NCI-H510A treated with DMSO at 0.1 percent for 48 hours (cell line): ENCODE data around the gene SCRT2.

Source experiments
- DNase-seq: peaks from one replicate; lab custom pipeline; 2025; lab: John Stamatoyannopoulos, UW

SCRT2 gene

DNA sequence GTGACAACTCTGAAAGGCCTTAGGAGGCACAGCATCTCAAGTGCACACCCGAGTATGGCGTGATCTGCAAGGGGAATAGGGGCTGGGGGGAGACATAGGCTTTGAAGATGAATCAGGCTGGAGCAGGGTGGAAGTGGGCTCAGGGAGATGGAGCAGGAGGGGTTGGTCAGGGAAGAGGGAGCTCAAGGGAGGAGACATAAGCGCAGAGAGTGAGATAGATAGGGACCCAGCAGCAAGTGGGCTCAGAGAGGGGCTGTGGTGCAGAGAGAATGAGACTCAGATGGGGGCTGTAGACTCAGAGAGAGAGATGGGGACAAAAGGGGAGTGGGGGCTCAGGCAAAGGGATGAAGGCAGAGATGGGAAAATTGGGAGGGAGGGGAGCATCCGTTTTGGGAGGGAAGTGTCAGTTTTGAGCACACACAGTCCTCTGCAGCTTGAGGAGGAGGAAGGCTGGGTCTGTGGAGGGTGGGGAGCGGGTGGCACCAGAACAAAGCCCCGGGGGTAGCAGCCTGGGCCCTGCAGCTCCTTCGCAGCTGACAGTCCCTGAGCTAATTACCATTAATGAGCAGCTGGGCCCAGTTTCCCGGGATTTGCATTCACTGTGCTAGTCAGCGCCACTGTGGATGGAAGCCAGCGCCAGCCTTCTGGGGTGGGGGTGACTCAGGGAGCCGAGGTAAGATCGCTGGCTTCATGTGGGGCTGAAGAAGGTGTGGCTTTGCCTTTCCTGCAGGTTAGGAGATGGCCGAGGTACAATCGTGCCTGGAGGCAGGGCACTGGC is 41.3 kb downstream of the SCRT2 start:
- no peak for DNase-seq

DNA sequence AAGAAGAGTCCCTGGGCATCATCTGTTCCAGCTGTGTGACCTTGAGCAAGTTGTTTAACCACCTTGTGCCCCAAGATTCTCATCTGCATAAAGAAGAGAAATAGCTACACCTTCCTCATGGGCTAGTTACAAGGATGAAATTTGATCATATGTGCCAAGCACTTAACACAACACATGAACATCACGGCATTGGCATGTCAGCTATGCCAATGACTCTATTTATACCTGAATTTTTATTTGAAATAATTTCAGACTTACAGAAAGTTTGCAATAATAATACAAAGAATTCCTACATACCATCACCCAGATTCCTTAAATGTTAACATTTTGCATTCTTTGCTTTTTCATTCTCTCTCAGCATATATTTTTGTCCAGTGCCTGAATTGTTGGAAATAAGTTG is 44.5 kb downstream of the SCRT2 start:
- DNase-seq = no peak

DNA sequence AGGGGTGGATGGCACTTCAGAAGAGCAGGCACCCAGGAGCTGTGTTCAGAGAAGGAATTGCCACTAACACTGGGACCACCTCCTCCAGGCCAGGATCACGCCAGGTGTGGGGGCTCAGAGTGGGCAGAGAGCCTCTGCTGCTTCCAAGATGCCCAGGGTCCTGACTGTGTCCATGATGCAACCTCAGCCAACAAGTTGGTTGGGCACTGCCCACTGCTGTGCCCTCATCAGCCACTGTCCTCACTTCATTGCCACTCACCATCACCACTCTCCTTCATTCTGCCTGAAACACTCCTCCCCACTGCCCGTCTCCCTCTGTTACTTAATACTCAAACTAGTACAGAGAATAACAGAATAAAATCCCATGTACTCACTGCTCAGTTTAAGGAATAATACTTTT is 49.0 kb downstream of the SCRT2 start:
- no peak for DNase-seq

DNA sequence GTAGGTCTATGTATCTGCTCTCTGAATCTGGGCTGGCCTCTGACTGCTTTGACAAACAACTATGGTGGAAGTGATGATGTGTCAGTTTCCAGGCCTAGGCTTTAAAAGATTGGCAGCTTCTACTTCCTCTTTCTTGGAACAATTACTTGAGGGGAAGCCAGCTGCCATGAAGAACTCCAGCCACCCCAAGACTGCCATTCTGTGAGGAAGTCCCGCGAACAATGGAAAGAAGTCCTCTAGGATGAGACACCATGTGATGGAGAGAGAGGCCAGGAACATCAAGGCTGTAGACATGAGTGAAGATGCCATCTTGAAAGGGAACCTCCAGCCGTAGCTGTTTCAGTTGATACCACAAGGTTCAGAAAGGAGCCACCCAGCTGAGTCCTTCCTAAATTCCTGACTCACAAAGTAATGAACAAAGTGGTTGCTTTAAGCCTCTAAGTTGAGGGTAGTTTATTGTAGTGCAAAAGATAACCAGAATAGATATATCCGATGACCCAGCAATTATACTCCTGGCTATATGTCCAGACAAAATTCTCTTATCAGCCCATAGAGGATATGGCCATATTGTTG is 50.2 kb downstream of the SCRT2 start:
- no peak for DNase-seq

DNA sequence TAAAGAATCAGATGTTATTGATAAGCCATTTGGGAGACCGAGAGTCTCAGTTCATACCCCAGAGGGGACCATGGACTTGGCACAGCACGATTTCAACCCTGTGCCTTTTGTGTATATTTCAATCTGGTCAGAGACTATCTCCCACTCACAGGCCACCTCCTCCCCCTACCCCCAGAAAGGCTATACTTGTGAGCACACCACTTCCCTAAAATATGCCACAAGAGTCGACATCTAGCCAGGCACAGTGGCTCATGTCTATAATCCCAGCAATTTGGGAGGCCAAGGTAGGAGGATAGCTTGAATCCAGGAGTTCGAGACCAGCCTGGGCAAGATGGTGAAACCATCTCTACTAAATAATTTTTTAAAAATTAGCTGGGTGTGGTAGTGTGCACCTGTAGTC is 51.9 kb downstream of the SCRT2 start:
- DNase-seq = no peak

DNA sequence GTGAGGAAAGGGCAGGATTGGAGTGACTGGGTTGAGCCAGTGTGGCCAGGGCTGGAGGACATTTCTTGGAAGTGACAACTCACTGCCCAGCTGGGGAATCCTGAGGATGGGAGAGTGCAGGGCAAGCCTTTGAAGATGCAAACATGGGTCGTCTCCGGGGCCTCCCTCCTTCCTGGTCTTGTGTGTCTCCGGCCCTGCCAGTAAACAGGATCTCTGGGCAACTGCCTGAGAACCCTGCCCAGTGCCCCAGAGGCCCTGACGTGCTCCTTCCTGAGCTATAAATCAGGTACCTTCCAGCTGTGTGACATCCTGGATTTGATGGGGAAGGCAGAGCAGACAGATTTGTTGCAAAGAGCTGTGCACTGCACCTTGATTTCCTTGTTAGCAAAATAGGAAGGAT is 52.6 kb downstream of the SCRT2 start:
- DNase-seq = no peak

DNA sequence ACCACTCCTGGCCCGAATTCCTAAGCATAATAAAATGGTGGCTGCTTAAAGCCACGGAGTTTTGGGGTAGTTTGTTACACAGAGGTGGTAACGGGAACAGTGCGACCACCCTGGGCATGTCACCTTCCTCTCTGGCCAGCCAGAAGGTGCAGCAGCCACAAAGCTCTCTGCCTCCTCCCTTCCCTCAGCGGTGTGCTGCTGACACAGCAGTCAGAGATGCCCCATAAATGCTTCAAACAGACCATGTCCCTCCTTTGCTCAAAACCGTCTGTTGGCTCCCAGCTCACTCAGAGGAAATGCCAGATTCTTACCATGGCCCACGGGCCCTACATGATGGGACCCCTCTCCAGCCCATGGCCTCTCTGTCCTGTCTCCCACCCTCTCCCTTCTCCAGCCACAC is 53.4 kb downstream of the SCRT2 start:
- DNase-seq = no peak

DNA sequence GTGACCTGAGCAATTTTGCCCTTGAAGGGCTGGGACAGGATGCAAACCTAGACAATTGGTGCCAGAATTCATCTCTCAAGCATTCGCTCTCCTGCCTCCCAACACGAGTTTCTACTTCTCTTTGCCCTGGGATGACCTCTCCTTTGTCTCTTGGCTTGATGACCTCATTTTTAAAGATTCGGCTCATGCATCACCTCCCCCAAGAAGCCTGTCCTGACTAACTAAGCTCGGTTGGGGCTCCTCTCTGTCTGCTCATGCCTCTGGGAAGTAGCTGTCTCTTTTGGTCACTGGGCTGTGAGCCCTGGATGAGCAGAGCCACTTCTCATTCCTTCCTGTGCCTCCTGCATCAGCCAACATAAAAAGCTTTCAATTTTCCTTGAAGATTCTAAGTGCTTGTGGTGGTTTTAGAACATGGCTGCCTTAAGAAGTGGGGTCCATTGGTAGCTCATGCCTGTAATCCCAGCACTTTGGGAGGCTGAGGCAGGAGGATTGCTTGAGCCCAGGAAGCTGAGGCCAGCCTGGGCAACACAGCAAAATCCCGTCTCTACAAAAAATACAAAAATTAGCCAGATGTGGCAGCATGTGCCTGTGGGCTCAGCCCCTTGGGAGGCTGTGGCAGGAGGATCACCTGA is 54.4 kb downstream of the SCRT2 start:
- no peak for DNase-seq

DNA sequence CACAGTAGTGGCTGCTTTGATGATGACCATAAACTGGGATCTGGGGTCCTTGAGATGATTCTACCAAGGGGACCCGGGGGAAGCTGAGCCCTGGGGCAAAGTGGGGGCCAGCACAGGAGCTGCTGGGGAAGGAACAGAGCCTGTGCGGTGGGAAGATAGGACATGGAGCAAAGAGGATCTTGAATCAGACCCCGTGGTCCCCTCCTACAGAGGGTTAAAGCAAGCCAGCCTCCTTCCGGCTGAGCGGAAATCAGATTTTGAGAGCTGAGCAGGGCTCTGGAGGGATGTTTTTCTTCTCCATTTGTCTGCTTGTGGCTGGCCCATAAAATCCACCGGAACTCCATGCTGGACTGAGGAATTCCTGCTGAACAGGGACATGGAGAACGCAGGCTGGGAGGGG is 55.4 kb downstream of the SCRT2 start:
- DNase-seq = no peak

DNA sequence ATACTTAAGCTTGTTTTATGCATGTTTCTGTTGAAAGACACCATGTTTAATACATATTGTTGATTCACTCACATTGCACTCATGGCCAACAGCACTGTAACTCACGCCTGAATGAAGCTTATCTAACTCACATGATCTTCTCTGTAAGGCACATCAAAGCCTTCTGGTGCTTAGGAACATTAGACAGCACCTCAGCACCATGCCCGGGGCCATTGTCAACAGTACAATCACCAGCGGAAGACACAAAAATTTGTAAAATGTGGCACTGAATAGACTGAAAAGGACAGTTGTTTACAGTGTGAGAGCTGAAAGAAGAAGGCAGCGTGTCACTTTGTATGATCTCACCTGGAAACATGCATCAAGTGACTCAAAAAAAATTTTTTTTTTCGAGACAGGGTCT is 56.6 kb downstream of the SCRT2 start:
- no peak for DNase-seq

DNA sequence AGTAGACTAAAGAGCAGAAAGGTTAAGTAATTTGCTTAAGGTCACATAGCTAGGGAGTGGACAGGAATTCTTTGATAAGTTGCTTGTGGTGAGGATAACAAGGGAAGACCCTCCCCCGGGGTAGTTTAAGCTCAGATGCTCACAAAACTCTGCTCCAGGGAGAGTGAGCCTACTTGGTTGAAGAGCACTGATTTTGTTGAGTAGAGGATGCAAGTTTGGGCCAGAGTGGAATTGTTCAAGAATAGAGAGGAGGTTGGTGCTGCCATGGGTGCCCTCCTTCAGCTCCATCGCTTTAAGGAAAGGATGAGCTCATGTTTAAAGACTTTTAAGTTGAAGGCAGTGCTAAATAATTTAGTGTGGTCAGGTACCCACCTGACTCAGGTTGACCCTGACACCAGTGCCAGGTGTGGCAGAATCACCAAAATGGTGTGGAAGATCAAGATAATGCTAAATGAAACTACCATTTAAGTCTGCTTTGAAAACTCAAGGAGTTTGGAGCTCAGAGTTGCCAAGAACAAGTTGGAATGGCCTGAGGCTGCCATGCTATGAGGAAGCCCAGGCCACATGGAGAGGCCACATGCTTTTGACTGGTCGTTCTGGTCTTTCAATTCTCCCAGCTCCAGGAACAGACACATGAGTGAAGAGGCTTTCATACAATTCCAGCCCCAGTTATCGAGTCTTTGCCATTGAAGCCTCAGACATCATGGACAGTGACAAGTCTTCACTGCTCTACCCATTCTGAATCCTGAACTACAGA is 57.5 kb downstream of the SCRT2 start:
- DNase-seq = no peak

DNA sequence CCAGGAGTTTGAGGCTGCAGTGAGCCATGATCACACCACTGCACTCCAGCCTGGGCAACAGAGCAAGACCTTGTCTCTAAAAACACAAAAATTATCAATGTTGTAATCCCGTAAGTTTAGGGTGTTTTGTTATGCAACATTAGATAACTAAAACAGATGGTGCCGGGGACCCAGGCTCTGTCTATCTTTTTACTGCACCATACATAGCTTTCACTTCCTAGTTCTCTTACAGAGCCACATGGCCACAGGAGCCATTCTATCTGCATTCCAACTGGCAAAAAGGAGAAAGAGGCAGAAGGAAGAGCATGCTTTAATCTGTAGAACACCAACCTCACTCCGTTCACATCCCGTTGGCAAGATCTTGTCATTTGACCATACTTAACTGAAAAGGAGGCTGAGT is 60.1 kb downstream of the SCRT2 start:
- no peak for DNase-seq

DNA sequence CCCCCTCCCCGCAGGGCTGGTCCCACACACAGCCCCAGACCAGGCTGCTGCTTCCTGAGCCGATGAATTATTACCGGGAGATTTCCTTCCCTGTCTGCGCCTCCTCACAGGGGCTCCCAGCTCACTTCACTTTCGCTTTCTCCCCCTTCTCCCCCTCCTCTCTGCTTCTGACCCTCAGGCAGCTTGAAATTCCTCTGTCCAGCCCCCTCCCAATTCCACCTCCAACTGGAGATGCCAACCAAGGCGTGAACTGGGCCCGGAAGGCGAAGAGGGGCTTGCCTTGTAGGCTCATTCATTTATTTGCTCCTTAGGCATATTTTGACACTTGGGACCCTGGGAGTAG is 63.8 kb downstream of the SCRT2 start:
- no peak for DNase-seq
